Iris pigment epithelial cell (primary cell): ENCODE data around the gene MAP1B.
"Not testable (repeated sequence)": the region's sequence is repeated elsewhere in the genome, so short reads cannot be mapped to it uniquely, and the experiment has no call there.

ENCODE experiments used
- DNase-seq: peaks from one replicate; pipeline ENCODE4 v3.0.0-alpha.2; 2011; ENCODE audit warnings: low read depth

MAP1B gene

DNA sequence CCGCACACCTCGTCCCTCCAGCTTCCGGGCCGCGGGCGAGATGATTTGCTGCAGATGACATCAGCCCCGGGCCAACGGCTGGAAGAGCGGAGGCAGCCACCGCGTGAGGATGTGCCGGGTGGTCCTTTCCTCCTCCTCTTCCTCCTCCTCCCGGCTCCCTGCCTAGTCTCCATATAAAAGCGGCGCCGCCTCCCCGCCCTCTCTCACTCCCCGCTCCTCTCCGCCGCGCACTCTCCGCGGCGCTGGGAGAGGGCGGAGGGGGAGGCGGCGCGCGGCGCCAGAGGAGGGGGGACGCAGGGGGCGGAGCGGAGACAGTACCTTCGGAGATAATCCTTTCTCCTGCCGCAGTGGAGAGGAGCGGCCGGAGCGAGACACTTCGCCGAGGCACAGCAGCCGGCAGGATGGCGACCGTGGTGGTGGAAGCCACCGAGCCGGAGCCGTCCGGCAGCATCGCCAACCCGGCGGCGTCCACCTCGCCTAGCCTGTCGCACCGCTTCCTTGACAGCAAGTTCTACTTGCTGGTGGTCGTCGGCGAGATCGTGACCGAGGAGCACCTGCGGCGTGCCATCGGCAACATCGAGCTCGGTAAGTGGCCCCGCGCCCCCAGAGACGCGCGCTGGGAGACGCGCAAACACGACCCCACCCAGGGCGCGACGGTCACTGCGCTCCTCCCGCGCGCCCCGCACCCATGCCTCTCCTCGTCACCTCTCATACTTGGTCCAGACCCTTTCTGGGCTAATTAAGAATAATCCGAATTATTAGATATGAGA lies at the start of gene MAP1B:
TSS of gene MAP1B (plus strand) at position 345 of the 770 bp plus-strand sequence. CDS start at position 402, 57 bp downstream.
- peak; percentile 60 for DNase-seq

DNA sequence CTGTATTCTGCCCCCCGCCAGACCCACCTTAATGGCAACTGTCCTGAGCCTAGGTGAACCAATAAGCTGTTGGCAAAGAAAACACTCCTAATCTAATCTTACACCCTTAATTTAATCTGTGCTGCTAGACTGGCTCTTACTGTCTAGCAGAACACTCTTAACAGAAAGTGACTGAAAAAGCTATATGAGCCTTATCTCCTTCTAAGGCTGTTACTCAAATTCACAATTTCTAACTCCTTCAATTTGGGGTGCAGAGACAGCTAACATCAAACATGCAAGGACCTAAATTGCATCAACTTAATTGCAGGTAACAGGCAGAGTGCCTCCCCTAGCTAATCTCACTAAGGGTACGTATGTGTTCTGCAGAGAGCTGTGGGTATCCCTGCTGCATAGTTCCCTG lies 49.5 kb upstream of the MAP1B start:
- no peak for DNase-seq

DNA sequence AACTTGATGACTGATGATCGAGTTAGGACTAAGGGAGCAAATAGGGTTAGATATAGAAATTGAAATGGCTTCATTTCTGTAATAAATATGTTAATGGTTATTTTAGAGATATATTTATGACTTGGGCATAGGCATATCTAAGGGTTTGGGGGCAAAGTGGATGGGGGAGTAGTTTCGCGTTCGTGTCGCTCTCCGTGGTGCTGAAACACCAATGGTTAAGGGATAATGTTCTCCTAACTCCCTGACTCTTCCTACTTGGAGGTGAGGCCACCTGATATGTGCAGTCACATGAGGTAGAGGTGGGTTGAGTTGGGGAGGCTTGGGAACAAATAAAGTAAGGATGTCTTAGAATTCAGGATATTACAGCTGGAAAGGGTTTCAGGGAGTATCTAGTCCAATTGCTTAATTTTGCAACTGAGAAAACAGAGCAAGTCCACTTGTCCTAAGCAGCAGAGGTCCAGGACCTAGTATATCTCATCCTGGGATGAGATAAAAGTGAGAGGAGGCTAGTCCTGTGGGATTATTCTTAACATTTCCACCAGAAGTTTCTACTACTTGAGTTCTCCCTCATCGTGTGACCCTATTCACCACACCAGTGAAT lies 44.0 kb upstream of the MAP1B start:
- DNase-seq: peak; percentile 17

DNA sequence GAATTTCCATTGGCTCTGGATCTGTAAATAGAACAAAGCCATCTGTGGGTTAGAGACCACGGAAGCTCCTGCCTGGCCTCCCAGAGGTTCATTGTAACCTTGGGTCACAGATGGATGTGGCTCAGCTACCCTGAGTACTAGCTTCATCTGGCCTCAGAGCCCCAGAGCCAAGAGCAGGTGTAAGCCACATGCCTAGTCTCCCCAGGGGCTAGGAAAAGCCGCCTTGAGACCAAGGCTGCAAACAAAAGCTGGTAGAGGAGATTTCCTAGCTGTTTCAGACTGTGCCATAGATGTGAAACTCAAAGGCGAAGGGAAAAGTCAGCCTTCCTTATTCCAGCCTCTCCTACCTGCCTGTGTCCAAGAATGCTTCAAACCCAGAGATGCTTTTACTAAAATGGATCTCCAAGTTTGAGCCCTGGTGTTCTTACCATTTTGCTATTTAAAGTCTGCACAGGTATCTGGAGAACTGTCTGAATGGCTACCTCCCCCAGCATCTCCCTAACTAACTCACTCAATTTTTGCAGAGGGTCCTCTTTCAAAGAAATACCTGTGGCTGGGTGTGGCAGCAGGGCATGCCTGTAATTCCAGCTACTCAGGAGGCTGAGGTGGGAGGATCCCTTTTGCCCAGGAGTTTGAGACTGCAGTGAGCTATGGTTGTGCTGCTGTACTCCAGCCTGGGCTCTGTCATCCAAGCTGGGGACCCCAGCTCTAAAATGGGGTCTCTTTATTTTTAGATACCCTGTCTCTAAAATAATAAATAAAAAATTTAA lies 42.3 kb upstream of the MAP1B start:
- no peak for DNase-seq

DNA sequence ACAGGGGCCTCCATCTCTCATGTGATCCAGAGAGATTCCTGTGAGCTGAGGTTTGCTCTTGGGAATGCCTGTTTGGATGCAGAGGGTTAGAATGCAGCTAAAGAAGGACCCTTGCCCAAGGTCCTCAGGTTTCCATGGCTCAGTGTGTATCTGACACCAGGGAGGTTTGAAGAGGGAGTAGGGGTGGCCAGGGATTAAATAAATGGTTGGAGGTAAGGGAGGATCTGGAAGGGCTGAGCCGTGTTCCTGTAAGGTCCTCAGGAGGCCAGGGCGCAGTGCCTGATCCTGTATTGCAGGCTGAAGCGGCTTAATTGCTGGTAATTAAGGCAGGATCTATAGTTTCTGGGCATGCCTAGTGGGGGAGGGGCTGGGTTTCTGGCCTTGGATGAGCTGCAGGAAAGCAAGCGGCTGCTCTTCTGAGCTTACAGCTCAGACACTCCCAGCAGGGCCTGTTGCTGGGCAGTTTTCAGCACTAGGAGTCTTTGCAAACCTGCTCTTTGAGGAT lies 41.5 kb upstream of the MAP1B start:
- DNase-seq: peak; percentile 67

DNA sequence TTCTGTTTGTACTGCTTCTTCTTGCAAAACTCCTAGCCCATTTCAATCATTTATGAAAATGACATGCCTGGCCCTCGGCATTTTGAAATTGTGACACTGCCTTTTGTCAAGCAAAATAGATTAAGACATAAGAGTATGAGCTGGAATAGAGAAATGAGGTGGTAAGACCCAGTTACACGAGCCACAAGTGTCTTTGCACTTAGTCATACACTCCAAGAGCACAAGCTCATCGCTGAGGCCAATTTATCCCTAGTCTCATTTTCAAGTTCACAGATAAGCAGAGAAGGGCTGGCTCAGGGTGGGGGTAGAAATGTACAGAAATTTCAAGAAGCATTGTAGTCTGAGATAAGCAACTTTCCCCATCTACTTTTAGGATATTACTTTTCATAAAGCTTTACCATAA lies 40.6 kb upstream of the MAP1B start:
- peak; percentile 92 for DNase-seq

DNA sequence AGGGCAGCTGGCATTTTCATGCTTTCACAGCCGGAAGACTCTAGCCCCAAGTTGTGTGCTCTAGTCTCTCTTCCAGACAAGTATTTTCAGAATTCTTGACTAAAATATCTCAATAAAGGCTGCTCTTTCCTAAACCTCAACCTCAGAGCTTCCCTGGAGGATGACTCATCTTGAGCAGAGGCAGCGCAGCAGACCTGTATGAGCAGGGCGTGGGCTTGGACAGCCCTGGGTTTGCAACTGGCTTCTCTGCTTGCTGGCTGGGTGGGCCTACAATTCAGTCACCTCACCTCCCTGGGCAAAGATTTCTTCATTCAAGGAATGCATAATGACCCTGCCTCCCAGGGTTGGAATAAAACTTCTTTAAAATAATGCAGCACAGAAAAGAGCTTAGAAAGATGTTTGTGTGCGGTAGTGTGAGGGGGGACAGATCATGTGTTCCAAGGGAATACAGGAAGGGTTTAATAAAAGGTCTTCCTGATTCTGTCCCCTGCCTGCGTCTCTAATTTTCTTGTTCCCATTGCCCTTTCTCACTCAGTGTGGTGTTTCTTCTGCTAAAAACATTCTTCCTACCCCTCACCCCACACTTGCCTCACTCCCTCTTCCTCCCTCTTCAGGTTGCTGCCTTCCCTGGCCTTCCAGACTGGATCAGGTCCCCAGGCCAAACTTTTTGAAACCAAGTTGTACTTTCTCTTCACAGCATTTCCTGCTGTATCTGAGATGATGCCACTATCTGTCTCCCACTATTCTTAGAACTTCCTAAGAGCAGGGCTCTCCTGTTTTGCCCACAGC lies 39.4 kb upstream of the MAP1B start:
- DNase-seq: peak; percentile 94

DNA sequence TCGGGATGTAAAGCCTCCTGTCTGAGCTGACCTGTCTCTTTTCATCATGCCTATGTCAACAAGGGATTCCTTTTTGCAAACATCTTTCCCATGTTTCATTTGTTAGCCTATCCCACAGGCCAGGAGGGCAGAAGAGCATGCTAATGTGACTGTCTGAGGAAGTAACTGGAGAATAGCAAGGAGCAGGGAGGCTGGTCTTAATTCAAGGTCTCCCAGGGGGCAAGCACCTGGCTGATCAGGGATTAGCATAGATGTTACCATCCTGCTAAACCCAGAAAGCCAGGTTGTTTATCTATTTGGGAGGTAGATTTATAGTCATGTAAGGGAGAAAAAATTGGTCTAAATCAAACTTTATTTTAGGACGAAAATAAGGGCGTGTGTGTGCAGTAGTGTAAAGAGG lies 36.7 kb upstream of the MAP1B start:
- no peak for DNase-seq

DNA sequence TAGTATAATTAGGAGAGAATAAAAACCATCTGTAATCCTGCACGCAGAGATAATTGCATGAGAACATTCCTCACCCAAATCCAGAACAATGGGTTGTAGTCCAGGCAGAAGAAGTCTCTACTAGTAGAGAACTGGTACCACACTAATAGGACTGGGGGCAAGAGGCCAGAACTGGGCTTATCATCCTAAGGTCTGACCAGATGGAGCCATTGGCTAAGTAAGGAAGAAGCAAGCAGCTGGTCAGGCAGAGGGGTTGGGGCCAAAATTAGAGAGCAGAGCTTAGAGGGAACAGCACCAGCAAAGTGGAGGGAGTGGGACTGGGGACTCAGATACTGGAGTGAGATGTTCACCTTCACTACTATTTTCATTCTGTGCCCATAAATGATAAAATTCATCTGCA lies 35.4 kb upstream of the MAP1B start:
- DNase-seq: no peak

DNA sequence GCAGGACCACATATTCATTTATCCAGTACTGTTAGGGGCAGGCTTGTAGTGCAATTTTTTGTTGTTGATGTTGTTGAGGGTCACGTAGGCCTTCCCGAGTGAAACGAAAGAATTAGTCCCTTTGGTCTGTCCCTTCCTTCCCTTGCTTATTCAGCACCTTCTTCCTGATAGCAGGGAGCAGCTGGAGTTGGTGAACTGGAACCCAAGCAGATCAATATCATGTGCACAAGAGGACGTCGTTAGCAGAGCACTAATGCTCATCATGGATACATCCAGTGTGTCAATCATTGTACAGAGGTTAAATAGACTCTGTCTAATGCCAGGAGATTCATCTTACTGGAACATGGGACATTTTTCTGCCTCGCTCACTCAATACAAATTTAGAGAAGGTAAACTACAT lies 33.0 kb upstream of the MAP1B start:
- no peak for DNase-seq

DNA sequence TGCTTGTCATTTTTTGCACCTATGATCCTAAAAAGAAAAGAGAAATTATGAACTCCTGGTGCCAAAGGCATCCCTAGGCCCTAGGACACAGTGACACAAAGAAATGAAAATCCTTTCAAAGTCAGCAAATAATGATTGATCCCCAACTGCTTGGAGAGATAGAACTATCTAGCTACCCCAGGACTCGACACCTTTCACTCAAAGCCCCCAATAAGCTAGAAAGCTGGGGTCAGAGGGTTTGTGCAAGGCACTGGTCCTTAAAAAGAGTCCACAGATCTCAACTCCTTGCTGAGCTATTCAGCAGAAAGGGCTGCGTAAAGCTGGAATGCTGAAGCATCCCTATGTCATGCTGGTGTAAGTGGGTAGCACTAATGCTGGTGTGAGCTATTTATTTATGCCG lies 31.8 kb upstream of the MAP1B start:
- DNase-seq: no peak

DNA sequence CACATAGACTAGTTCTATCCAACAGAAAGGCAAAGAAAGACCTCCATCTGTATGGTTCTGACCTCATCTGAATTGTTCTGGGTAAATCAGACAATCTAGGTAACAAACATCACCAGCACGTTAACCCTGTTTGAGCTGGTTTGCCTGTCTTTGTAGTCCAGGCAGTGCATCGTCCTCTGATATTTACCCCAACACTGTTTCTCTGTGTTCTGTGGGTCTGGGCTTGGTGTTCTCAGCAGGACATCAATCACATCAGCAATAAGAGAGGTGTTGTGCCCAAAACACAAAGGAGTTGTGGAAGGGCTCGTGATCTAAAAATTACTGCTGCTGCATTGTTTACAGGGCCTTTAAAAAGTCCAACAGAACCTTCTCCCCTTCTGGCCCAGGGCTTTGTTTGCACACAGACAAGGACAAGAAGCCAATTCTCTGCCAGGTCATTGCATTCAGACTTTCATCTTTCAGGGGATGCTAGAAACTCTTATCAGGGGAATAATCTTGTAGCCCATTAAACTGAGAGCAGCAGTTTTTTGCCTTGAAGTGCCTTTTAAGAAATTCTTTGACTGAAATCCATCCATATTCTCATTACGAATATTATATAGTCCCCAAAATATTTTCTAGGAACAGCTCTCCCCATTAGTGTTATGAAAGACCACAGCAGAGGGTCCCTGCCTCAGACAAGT lies 30.5 kb upstream of the MAP1B start:
- DNase-seq: no peak

DNA sequence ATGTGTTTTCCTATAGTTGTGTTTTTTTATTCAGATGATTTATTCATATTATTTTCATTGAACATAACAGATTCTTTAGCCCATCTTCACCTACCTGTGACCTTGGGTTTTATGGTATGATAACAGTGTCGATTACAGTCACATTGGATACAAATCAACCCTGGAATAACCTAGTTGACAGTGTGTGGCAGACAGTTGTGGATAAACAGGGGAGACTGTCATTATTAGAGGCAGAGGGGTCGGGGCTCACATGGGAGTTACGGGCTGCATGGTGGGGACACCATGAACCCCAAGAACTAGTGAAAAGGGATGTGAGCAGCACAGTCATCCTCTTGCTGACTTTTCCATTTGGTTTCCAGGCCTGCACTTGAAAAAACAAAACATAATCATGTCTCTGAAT lies 29.9 kb upstream of the MAP1B start:
- no peak for DNase-seq

DNA sequence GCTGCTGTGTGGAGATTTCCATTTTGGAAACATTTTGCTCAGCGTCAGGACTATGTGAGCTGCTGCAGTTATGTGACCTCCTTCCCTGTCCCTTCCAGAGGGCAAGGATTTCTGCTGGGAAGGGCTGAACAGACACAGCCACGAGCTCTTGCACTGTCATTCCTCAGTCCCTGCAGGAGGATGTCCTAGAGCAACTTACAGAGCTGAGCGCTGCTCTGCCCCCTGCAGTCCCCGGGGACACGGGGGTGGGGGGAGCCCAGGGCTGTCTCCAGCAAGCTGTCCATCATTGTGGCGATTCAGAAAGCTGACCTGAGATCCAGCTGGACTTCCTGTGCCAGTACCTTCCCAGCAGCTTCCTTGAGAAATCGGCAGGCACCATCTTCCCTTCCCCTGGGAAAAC lies 28.0 kb upstream of the MAP1B start:
- peak; percentile 3 for DNase-seq

DNA sequence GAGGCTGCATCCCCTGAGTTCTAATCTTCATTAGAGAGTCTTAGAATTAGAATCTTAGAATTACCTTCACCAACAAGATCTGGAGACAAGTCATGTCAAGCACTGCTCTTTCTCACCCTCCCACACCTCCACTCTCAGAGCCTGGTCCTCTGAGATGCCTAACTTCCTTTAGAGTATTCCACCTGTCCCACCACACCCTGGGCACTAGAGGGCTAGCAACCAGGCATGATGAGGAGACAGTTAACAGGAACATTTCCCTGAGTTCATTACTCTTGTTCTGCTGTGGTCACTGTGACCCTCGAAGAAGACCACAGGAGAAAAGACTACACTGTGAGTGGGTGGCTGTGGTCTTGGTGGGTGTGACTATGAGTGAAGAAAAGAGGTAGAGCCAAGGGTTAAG lies 25.2 kb upstream of the MAP1B start:
- DNase-seq: no peak

DNA sequence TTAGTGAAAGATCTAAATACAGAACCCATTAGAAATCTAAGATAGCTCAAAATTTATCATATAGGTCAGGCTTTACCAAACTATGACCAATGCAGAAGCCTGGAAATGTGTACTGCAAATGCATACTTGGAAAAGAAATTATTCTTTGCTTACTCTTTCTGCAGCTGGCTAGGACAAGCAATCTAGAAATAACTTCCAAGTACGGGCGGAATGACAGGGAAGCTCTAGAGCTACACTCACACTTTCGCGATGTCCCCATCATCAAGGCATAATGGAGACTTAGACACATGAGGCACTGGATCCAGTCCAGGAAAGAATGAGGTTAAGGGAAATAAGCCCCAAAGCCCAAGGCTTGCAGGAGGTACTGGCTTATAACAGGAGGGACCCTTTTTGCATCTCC lies 22.4 kb upstream of the MAP1B start:
- DNase-seq: no peak

DNA sequence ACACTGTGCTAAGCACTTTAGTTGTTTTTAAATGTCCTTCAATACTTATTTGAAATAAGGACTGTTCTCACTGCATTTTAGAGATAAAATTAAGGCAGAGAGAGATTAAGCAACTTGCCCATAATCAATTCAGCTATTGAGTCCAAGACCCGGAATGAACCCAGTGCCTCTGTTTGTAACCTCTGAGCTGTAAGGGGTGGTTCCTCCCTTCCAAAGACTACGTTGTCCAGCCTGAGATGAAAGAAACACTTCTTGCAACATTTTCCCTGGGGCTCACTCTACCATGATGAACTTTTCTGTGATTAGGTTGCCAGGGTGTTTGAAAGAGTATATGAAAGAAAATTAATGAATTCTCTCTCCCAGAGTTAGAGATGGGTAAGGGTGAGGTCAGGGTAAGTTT lies 22.0 kb upstream of the MAP1B start:
- no peak for DNase-seq

DNA sequence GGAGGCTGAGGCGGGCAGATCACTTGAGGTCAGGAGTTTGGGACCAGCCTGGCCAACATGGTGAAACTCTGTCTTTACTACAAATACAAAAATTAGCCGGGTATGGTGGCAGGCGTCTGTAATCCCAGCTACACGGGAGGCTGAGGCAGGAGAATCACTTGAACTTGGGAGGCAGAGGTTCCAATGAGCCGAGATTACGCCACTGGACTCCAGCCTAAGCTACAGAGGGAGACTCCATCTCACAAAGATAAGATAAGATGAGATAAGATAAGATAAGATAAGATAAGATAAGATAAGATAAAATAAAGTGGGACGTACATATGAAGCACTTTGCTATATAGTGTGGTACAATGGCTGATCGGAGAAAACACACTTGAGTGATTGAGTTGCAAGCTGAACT lies 17.6 kb upstream of the MAP1B start:
- not testable (repeated sequence) for DNase-seq

DNA sequence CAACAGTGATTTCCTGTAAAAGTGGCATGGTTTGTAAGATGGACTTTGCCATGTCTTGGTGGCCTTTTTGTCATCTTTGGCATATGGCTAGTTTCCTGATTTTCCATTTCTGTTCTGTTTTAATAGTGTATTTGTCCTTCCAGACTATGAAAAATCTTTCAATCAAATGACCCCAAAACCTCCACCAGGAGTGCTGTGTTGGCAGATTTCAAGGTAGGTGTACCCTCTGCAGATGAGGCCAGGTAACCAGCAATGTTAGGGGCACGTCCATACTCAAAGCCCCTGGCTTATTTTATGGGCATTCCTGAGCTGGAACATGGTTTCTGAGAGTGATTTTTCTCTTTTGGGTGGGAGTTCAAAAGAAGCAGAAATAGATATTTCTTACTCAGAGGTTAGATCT lies 15.2 kb upstream of the MAP1B start:
- no peak for DNase-seq

DNA sequence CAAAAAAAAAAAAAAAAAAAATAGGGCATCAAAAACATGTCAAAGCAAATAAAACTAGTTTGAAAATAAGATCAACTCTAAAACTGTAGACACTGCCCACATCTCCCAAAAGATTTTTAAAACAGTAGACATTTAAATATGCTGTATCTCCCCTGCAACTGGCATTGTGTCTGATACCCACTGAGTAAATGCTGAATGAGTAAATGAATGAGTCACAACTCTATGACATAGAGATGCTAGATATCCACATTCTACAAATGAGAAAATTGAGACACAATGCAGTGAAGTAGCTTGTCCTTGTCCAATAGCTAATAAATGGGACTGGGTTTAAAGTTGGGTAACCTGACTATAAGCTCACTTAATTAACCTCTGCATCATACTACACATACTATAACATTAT lies 14.1 kb upstream of the MAP1B start:
- peak; percentile 46 for DNase-seq

DNA sequence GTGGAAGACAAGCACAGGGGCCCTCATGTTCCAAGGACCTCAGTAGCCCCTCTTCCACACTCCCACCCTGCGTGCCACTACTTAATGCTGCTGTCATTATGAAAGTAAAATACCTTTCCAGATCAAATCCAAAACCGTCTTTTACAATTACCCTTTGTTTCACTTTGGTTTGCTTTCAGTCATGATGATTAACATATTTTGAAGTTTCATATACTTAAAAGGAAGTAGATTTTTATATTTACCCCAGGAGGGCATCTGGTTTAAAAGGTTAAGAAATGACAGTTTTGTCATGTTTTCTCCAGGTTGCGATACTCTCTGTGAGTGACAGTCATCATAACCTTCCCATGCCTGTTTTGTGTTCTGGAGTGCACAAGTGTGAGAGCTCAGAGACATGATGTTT lies 13.5 kb upstream of the MAP1B start:
- no peak for DNase-seq
